ENCODE measurements around the gene GNG8.

- TF ChIP-seq EZH2 (IDR thresholded peaks at IDR 0.05; ENCODE audit: low read depth, unreplicated experiment) (no peak), ZNF114 (CRISPR knock-in tag; IDR thresholded peaks at IDR 0.05) (no peak)
- TF ChIP-seq, protein P1, sequence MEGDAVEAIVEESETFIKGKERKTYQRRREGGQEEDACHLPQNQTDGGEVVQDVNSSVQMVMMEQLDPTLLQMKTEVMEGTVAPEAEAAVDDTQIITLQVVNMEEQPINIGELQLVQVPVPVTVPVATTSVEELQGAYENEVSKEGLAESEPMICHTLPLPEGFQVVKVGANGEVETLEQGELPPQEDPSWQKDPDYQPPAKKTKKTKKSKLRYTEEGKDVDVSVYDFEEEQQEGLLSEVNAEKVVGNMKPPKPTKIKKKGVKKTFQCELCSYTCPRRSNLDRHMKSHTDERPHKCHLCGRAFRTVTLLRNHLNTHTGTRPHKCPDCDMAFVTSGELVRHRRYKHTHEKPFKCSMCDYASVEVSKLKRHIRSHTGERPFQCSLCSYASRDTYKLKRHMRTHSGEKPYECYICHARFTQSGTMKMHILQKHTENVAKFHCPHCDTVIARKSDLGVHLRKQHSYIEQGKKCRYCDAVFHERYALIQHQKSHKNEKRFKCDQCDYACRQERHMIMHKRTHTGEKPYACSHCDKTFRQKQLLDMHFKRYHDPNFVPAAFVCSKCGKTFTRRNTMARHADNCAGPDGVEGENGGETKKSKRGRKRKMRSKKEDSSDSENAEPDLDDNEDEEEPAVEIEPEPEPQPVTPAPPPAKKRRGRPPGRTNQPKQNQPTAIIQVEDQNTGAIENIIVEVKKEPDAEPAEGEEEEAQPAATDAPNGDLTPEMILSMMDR (conservative IDR thresholded peaks at IDR 0.05; ENCODE audit: low read depth in 2 of 2), result no peak
Observed at GRCh38 chr19:46613525-46613924, 22.5 kb downstream of the GNG8 start.

Measured in GM23338 (cell line).